GM18498 (cell line): ENCODE measurements around the gene ANGPTL1.
A peak's percentile ranks its signal among the peaks of the same experiment; 100 is the strongest.

ENCODE experiments used
- ATAC-seq: cut with Tn5 transposase; IDR thresholded peaks from one replicate; pipeline ENCODE4 v1.9.1; 2021; ENCODE audit warnings: mild to moderate bottlenecking, moderate library complexity; ENCODE audit not compliant: unreplicated experiment

ANGPTL1 gene

GRCh38 chr1:178870944-178871343 is at the start of gene ANGPTL1:
Gene ANGPTL1, minus strand, starts transcription at chr1:178871077. Its CDS starts 5,301 bp downstream, at chr1:178865776.
- no peak for ATAC-seq

GRCh38 chr1:178919581-178919980 is 48.7 kb upstream of the ANGPTL1 start:
- no peak for ATAC-seq

GRCh38 chr1:178918955-178919354 is 48.1 kb upstream of the ANGPTL1 start:
- ATAC-seq: no peak

GRCh38 chr1:178918308-178918707 is 47.4 kb upstream of the ANGPTL1 start:
- ATAC-seq: no peak

- peak; percentile 69 for ATAC-seq
These were observed 45.7 kb upstream of the ANGPTL1 start for GRCh38 chr1:178916448-178917174.

GRCh38 chr1:178912597-178912996 is 41.7 kb upstream of the ANGPTL1 start:
- no peak for ATAC-seq

GRCh38 chr1:178910023-178910422 is 39.1 kb upstream of the ANGPTL1 start:
- no peak for ATAC-seq

- ATAC-seq: no peak
These were observed 37.5 kb upstream of the ANGPTL1 start for GRCh38 chr1:178908358-178908757.

- ATAC-seq: no peak
These were observed 30.7 kb upstream of the ANGPTL1 start for GRCh38 chr1:178901482-178902125.

- no peak for ATAC-seq
These were observed 28.5 kb upstream of the ANGPTL1 start for GRCh38 chr1:178899402-178899801.

GRCh38 chr1:178898401-178898800 is 27.5 kb upstream of the ANGPTL1 start:
- ATAC-seq: no peak

- no peak for ATAC-seq
These were observed 25.1 kb upstream of the ANGPTL1 start for GRCh38 chr1:178895928-178896327.

- ATAC-seq: no peak
These were observed 15.7 kb upstream of the ANGPTL1 start for GRCh38 chr1:178886551-178886950.

- ATAC-seq: no peak
These were observed 15.0 kb upstream of the ANGPTL1 start for GRCh38 chr1:178885869-178886268.

- ATAC-seq: no peak
These were observed 11.1 kb upstream of the ANGPTL1 start for GRCh38 chr1:178881950-178882349.

- ATAC-seq: no peak
These were observed 7.0 kb upstream of the ANGPTL1 start for GRCh38 chr1:178877896-178878295.

GRCh38 chr1:178875936-178876335 is 5.1 kb upstream of the ANGPTL1 start:
- no peak for ATAC-seq

GRCh38 chr1:178874966-178875365 is 4.1 kb upstream of the ANGPTL1 start:
- no peak for ATAC-seq

- ATAC-seq: no peak
These were observed 859 bp upstream of the ANGPTL1 start for GRCh38 chr1:178871551-178872320.

GRCh38 chr1:178870221-178870620 is 656 bp downstream of the ANGPTL1 start:
- no peak for ATAC-seq

- ATAC-seq: no peak
These were observed 1.7 kb downstream of the ANGPTL1 start for GRCh38 chr1:178869119-178869697.
